ENCODE results near the gene WHRN.

GRCh38 chr9:114366334-114367128, 138.7 kb downstream of the WHRN start:
- TF ChIP-seq ZNF790 (CRISPR knock-in tag; IDR thresholded peaks at IDR 0.05; ENCODE audit: borderline replicate concordance): no peak
- TF ChIP-seq MYC (CRISPR knock-in tag; IDR thresholded peaks at IDR 0.05; ENCODE audit: borderline replicate concordance): no peak
- no peak for TF ChIP-seq HES4 (CRISPR knock-in tag; IDR thresholded peaks at IDR 0.05; ENCODE audit: borderline replicate concordance)
- no peak for TF ChIP-seq HOXD1 (CRISPR knock-in tag; IDR thresholded peaks at IDR 0.05)

All from HepG2 (cell line).